Right hindlimb (tissue), 1 donor: ENCODE data around the gene ALK.

Experiments used
- DNase-seq: peaks from one replicate; pipeline ENCODE4 v3.0.0-alpha.2; 2018

The ALK gene

GRCh38 chr2:29165362-29166241 is 755.8 kb downstream of the ALK start:
- DNase-seq = no peak

DNA sequence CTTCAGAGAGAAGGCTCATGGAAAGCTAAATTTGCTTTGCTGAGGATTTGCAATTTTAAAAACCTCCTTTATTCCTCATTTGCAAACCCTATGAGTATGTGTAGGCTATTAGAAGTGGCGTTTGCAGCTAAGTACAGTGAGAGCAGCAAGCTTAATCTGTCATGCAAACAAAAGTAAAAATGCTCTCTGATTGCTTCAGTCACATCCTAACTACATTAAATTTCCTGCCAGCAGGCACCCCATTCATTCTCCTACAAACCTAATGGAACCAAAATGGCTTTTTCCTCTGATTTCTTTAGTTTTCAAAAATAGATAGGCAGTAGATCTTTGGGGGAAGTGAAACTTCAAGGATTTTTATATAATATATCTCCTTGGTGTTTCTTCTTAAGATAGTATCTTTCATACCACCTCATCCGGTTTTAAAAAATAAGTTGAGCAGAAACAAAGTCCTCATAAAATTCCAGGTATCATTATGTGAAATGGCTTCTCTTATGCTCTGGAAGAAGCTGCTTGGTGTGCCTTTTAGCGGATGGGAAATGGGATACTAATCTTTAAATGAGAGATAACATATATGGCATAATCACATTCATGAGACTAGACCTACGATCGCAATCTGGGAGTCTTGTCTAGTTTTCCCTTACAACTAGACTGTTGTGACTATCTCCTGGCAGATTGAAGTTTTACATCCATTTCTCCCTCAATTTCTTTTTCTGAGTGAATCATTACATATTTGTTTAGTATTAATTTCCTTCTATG is 757.1 kb downstream of the ALK start:
- DNase-seq = no peak

- DNase-seq = no peak
Measured at GRCh38 chr2:29162204-29162928, 759.0 kb downstream of the ALK start.

DNA sequence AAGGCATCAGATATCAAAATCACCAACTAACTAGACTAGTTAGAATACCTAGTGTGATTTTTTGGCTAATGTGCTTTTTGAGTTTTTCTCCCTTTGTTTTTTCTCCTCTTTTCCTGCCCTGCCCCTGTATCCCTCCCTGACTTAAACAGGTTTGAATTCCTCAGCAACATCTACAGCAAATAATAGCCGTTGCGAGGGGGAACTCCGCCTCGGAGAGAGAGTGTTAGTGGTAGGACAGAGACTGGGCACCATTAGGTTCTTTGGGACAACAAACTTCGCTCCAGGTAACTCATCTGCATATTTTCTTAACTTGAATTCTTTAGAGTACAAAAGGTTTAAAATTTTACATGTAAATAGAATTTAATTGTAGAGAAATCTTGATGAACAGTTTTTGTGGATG is 761.2 kb downstream of the ALK start:
- no peak for DNase-seq

GRCh38 chr2:29159125-29159524 is 762.3 kb downstream of the ALK start:
- no peak for DNase-seq

GRCh38 chr2:29157131-29157530 is 764.3 kb downstream of the ALK start:
- DNase-seq = no peak

DNA sequence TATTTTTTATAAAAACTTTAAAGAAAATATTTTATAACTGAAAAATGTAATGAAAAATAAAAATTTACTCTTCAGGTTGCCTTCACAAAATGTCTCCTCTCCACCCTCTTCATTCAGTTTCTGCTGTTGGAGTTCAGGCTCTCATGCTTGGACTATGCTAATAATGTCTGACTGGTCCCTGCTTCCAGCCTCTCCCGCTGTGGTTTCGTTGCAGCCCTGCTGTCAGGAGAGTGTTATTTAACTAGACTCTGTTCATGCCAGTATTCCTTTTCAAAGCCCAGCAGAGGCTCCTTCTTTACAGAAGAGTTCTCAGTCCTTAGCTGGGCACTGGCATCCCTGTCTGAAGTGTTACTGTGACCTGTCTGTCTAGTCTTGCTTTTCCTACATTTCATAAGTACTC is 765.8 kb downstream of the ALK start:
- no peak for DNase-seq

DNA sequence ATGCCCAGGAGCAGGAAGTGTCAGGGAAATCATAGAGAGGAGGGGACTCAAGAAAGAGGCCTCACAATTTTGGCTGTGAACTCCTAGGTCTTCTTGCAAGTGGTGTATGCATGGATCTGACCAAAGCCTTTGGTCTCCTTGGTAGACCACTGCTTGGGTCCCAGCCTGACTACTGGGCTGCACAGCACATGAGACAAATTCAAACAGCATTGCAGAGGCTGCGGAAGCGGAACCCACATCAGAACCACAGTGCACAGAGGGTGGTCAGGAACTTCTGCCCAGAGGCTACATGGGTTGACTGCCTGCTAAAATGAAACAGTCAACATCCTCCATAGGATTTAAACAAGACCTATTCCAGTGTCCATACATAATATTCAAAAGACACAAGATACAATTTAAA is 766.8 kb downstream of the ALK start:
- DNase-seq = no peak

GRCh38 chr2:29147963-29148362 is 773.4 kb downstream of the ALK start:
- DNase-seq = no peak

DNA sequence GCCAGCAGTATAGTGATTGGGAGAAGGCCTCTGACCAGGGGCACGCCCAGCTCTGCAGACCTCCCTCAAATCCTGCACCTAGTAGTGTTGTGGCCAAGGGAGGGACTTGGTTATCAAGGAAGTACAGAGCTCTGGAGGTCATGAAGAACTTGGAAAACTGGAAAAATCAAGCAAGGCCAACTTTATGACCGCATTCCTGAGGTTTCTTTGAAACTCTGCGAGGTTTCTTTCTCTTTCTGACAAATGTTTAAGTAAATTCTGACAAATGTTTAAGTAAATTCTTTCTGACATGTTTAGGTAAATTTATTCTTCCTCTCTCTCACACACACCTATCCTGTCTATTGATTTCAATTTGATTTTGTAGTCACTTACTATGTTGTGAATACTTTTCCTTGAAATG is 775.2 kb downstream of the ALK start:
- no peak for DNase-seq

- DNase-seq = no peak
Measured at GRCh38 chr2:29143657-29144056, 777.7 kb downstream of the ALK start.
